GM21390 (cell line): ENCODE data around the gene FMN1.
A peak's percentile ranks its signal among the peaks of the same experiment; 100 is the strongest.

Experiments
- ATAC-seq: cut with Tn5 transposase; IDR thresholded peaks from one replicate; pipeline ENCODE4 v1.9.1; 2021; ENCODE audit not compliant: unreplicated experiment

FMN1 gene

DNA sequence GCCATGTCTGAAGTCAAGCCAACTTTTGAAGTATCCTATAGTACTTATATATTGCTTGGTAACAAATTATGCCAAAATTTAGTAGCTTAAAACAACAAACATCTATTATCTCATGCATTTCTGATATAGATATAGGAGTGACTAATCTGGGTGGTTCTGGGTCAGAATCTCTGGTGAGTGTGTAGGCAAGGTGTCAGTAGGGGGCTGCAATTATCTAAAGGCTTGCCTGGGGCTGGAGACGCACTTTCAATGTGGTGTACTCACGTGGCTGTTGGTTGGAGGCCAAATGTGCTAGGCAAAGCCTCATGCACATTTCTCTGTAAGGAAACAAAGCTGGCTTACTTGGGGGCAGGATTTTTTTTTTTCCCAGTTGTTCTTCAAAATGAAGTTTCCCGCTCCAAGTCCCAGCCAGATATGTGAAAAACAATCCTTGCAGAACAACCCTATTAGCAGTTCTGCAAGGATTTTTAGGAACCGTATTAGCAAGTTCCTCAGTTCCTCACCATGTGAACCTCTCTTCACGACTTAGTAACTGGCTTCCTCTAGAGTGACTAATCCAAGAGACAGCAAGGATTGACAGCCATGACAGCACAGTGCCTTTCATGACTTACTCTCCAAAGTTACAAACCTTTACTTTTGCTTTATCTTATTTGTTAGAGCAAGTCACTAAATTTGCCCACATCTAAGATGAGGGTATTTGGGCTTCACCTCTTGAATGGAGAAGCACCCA, 450.9 kb downstream of the FMN1 start:
- no peak for ATAC-seq

DNA sequence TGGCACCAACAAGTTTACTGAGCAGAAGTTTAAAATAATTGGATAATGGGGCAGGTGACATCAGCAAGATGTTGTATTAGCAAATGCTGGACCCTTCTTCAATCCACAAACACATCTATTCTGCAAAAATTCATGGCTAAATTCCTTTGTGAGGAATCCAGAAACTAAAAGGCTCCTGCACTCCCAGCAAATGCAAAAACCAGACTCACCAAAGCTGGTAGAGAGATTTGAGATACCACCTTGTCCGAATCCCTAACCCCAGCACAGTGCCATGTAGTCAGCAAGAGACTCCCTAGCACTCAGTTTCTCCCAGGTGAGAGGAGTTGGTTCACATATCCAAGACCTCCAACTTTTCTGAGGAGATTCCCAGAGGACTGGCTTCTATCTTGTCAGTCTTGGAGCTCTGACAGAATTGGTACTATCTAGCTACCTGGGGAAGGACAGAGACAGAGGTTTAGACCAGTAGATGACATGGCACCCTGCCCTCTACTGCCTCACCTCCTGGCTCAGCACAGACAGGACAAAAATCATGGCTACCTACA, 454.9 kb downstream of the FMN1 start:
- ATAC-seq, result no peak

DNA sequence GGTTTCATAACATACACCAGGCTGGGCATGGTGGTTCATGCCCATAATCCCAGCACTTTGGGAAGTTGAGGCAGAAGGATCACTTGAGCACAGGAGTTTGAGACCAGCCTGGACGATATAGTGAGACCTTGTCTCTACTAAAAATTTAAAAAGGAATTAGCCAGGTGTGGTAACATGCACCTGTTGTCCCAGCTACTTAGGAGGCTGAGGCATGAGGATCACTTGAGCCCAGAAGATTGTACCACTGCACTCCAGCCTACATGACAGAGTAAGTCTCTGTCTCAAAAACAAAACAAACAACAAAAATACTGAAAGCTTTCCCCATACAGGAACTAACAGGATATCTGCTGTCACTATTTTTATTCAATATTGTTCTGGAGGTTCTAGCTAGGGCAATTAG, 455.8 kb downstream of the FMN1 start:
- ATAC-seq, result no peak

GRCh38 chr15:32737304-32737703, 457.2 kb downstream of the FMN1 start:
- ATAC-seq, result no peak

GRCh38 chr15:32736701-32737061, 457.8 kb downstream of the FMN1 start:
- ATAC-seq, result no peak

DNA sequence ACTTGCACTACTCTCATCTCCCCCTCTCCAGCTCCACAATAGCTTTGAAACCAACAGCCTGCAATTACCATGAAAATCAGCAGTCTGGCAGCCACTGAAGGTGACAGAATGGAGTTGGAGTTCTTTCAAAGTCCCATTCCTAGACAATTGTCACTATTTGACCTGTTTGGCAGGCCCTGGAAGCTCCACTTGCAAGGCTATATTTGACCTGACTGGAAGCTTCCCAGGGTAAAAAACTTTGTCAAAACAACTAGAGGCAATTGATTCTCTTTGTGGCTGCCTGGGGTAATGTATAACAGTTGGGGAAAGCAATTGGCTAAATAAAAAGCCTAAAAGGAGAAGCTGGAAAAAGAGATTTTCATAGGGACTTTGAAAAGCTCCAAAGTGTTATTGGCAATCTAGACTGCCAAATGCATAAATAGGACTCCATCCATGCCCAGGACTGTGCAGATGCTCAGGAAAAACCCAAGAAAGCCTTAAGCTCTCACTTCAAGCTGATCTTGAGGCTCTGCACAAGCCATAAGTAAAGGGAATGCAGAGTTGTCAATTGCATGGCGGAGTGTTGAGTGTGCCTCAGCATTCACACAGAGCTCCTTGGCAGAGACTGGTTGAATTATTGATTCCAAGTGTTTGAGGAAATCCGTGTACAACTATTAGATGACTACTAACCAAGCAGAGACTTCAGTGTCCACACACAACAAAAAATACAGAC, 458.4 kb downstream of the FMN1 start:
- ATAC-seq, result no peak

GRCh38 chr15:32733281-32733680, 461.2 kb downstream of the FMN1 start:
- no peak for ATAC-seq

- ATAC-seq, result no peak
These were observed 461.8 kb downstream of the FMN1 start for GRCh38 chr15:32732574-32733157.

- ATAC-seq, result no peak
These were observed 463.5 kb downstream of the FMN1 start for GRCh38 chr15:32730677-32731654.

DNA sequence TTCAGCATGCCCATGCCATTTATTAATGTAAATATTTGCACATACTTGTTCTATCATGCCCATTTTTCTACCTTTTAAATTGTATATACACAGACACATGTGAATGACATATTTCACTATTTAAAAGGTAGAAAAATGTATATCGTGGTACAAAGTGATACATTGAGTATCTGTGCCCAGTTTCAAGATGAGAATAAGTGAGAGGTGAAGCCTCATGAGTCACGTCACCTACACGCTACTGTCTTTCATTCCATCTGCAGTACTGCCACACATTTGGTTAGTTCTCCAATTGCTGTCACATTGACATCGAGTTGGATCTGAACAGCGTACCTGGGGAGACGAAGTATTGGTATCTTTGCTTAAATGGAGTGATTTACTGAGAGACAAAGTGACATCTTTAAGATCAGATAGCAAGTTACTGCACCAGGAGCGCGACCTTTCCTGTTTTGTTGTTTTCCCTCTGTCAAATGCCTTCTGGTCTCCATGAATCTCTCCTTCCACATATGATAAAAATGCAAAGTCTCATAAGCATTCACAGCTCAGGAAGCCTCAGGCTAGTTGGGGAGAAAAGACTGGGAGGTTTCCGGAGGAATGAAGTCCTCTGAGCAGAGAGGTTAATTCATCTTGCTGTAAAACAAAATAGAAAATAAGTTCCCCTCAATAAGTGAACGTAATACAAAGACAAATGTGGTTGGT, 464.7 kb downstream of the FMN1 start:
- ATAC-seq, result no peak

- peak; percentile 96 for ATAC-seq
These were observed 471.2 kb downstream of the FMN1 start for GRCh38 chr15:32723171-32723948.

- ATAC-seq, result no peak
These were observed 472.4 kb downstream of the FMN1 start for GRCh38 chr15:32722136-32722535.

DNA sequence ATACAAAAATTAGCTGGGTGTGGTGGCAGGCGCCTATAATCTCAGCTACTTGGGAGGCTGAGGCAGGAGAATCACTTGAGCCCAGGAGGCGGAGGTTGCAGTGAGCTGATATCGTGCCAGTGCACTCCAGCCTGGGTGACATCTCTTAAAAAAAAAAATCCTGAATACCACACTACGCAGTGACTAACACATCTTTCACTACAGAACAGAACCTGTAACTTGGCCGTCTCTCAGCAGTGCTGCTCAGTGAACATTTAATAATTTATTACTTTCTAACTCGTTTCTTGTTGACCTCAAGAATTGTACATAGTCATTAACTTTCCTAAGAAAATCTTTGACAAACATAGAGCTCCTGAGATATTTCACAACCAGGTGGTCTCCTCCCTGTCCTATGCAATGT, 472.9 kb downstream of the FMN1 start:
- ATAC-seq, result no peak

DNA sequence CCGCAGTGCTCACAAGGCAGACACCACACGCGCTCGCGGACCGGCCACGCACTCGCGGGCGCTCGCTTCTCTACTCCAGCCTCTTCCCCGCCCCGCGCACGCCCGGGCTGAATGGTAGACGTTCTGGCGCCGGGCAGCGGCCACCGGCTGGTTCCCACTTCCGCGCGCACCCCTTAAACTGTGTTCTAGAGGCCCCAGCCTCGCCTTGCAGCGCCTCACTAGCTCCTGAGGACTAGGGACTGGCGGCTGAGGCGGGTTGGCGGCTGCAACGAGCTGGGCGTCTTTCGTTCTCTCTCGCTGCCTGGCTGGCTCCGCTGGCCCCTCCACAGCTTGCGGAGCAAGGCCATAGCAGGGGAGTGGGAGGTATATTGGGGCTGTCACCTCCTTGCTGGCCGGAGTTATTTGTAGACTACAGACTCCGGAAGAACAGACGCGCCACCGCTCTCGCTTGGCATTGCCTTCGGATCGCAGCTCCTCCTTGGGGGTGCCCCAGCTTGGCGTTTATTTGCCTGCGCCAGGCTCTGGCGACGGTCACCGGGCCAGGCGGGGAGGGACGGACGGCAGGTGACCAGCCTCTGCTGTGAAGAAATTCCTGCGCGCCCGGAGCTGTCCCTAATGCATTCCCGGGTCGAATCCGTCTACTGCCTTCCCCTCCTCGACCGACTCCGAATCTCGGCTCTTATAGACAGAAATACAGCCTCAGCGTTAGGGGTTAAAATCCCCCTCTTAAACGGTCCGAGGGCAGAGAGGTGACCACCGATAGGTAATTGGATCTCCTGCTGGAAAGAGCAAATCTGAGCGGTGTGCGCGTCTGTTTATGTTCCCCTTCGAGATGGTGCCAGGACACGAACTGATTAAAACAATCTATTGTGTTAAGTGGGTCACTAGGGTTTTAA, 475.4 kb downstream of the FMN1 start:
- ATAC-seq, result no peak

DNA sequence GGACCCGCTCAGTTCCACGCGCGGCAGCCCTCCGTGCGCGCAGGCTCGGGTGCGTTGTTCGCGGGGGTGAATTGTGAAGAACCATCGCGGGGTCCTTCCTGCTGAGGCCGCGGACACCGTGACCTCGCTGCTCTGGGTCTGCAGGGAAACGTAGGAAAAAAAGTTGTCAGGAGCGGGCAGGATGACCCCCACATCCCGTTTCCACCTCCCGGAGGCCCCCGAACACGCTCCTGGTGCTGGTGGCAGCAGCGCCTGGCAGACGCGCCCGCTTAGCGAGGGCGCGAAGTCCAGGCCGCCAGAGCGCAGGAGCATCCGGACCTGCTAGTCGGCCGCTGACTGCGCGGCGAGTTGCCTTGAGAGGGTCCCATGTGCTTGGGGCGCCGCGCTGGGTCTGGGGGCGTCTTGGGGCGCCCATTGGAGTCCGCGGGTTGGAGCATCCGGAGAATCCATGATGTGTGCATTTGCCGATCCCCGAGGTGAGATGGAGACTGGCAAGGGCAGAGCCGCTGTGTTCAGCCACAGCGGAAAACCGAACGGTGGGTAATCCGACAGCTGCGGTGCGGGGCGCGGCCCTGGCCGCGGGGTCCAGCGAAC, 476.2 kb downstream of the FMN1 start:
- no peak for ATAC-seq

DNA sequence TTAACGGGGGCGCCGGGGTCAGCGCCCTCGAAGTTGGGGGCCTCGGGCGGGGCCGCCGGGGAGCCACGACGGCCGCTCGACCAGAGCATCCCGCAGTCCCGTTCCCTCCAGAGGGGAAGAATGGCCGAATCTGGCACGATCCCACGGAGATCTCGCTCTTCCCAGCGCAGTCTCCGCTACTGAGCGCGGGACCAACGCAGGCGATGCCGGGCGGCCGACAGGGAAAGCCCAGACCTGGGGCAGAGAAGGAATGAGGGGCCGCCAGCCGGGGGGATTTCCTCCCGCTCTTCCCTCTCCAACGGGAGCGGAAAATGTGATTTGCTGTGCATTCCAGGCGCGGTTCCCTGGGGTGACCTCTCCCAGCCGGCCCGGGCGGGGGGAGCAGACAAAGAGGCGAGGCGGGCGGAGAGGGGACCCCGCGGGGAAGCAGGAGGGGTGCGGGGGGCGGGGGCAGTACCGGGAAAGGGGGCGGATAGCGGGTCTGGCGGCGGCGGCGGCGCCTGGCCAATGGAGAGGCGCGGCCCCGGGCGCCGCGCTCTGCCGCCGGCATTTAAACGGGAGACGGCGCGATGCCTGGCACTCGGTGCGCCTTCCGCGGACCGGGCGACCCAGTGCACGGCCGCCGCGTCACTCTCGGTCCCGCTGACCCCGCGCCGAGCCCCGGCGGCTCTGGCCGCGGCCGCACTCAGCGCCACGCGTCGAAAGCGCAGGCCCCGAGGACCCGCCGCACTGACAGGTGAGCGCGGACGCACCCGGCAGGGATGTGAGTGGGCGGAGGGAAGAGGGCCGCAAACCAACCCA, 476.9 kb downstream of the FMN1 start, which contains the start of gene GREM1:
Gene GREM1 (plus strand): TSS at position 579 of the 801 bp plus-strand sequence. CDS start 12,687 bp downstream, outside the sequence.
- no peak for ATAC-seq

GRCh38 chr15:32716915-32717425, 477.5 kb downstream of the FMN1 start:
- ATAC-seq, result no peak
